CD4-positive, alpha-beta T cell treated with Interleukin-4 for 4 hours (primary cell): Measurements from ENCODE around the gene ARPP19.

Experiments
- DNase-seq: peaks from one replicate; pipeline ENCODE4 v3.0.0-alpha.2; 2020

Gene ARPP19

DNA sequence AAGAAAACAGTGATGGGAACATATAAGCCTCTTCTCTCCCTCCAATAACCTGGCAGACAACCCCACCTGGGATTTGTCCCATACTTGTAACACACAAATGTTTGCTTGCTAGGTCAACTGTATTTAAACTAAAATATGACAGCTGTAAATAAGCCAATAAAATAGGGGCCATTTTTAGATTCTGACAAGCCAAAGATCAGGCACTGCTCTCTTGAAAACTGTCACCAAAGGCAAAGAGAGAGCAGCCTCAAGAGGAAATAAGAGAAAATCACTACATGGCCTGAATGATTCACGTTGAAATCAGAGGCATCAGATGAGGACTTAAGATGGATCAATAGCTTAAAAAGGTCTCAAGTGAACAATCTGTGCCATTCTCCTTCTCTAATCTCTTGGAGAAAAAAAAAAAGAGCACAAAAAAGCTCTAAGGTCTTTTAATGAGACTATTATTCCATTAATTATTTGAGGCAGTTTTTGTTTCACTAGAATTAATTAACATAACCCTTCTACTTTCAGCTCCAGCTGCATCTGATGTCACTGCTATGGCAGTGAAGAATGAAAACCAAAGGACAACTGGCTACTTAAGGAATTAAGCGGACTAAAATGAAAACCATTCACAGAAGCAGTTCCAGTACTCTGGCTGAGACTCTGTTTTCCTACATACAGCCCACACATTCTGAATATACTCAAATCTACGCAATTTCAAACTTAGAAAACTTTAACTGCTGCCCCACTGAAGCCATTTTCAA lies 59.2 kb downstream of the ARPP19 start:
- no peak for DNase-seq

DNA sequence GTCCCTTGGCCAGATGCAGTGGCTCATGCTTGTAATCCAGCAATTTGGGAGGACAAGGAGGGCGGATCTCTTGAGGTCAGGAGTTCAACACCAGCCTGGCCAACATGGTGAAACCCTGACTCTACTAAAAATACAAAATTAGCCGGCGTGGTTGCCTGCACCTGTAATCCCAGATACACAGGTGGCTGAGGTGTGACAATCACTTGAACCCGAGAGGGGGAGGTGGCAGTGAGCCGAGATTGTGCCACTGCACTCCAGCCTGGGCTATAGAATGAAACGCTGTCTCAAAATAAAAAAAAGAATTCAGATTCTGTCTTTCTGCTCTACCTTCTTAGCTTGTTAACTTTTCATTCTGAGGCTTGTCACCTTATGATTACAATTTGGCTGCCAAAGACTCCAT lies 62.3 kb downstream of the ARPP19 start:
- DNase-seq = no peak

DNA sequence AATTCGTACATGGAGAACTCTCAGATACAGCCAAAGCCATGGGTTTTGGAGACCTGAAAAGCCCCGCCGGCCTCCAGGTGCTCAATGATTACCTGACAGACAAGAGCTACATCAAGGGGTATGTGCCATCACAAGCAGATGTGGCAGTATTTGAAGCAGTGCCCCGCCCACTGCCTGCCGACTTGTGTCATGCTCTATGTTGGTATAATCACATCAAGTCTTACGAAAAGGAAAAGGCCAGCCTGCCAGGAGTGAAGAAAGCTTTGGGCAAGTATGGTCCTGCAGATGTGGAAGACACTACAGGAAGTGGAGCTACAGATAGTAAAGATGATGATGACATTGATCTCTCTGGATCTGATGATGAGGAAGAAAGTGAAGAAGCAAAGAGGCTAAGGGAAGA lies 63.7 kb downstream of the ARPP19 start:
- DNase-seq = no peak

DNA sequence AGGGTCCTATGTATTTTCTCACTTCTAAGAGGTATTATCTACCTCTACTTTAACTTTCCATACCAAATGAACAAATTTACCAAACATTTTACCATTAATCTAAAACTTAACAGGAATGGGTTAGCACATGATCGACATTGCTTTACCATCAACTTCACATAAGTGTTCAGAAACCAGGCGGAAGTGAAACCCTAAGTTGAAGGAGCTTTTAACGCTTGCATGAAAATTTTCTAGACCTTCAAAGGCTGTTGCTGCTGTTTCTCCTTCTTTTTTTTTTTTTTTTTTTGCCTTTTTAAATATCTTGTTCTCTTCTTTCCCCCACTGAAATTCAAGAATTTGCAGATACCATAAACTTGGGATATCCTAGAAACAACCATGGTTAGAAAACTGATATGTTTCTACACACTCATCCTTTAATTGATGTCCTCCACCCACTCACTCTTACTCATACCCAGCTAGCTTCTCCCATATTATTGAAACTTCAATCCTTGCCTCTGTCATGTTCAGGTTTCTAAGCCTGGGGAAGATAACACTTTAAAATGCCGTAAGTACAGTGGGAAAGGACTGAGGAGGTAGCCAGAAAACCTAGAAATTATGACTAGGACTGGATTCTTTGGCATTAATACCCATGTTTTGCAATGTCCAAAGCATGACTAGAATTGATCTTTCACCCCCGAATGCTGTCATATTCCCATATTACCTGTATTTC lies 64.9 kb downstream of the ARPP19 start:
- no peak for DNase-seq

DNA sequence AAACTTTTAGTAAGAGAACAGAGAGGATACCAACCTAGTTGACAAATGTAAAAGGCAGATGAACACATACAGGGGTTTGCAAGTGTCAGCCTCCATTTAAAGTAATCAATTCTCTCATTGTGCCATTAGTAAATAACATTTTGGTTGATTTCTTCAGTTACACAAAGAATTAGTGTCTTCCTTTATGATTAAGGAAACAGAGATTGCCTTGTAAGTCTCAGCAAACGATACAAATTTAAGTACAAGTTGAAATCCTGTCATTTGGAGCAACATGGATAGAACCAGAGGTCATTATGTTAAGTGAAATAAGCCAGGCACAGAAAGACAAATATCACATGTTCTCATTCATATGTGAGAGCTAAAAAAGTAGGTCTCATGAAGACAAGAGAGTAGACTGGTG lies 66.2 kb downstream of the ARPP19 start:
- DNase-seq = no peak

- no peak for DNase-seq
These were observed 69.3 kb downstream of the ARPP19 start for GRCh38 chr15:52499506-52499905.

GRCh38 chr15:52498706-52499105 lies 70.1 kb downstream of the ARPP19 start:
- no peak for DNase-seq
